Fibroblast of lung (primary cell): Measurements from ENCODE around the gene SIAH2. TPM values are rescaled to one million over a fixed set of nuclear protein-coding genes. Genes with fewer than 3 reads are reported as not detected.
A peak's percentile ranks its signal among the peaks of the same experiment; 100 is the strongest.

Experiments used
- DNase-seq, 2 donors: peaks; one replicate each; pipeline versions ENCODE4 v3.0.0 to v3.0.0-alpha.2; 2010; ENCODE audit warnings: low read depth in 2 of 2
- H2AFZ ChIP-seq: 2 replicates; pipeline ENCODE4 v1.5.1; 2012; ENCODE audit warnings: low read length, control low read depth, inconsistent platforms
- H3K27ac ChIP-seq: 2 replicates; pipeline ENCODE4 v1.5.1; 2011; ENCODE audit warnings: low read length, control low read depth; ENCODE audit not compliant: insufficient read depth
- H3K27me3 ChIP-seq: 2 replicates; pipeline ENCODE4 v1.5.1; 2011; ENCODE audit warnings: mild to moderate bottlenecking, low read length; ENCODE audit not compliant: control insufficient read depth, insufficient read depth
- H3K36me3 ChIP-seq: 2 replicates; pipeline ENCODE4 v1.5.1; 2011; ENCODE audit warnings: low read length; ENCODE audit not compliant: control insufficient read depth, insufficient read depth
- H3K4me1 ChIP-seq: 2 replicates; pipeline ENCODE4 v1.5.1; 2011; ENCODE audit warnings: low read length; ENCODE audit not compliant: control insufficient read depth, insufficient read depth; ENCODE audit errors: extremely low read depth
- H3K4me2 ChIP-seq: 2 replicates; pipeline ENCODE4 v1.5.1; 2011; ENCODE audit warnings: low read length, control low read depth; ENCODE audit not compliant: insufficient read depth; ENCODE audit errors: extremely low read depth
- H3K4me3 ChIP-seq, 4 experiments: fragments of 200-600 bp in 1 of 4; sonication (generic) in 1 of 4; replicated peaks in 1 of 4; 2 replicates each; pipeline ENCODE4 v1.5.1; 2011 to 2016; ENCODE audit warnings: low read length in 4 of 4, low read depth in 3 of 4, mild to moderate bottlenecking in 3 of 4, control low read depth in 2 of 4, inconsistent platforms in 1 of 4, mixed read lengths in 1 of 4; ENCODE audit not compliant: insufficient read depth in 1 of 4; ENCODE audit errors: control extremely low read depth in 1 of 4
- H3K79me2 ChIP-seq: 2 replicates; pipeline ENCODE4 v1.5.1; 2012; ENCODE audit warnings: mild to moderate bottlenecking, low read length, inconsistent platforms; ENCODE audit not compliant: control insufficient read depth, insufficient read depth
- H3K9ac ChIP-seq: 2 replicates; pipeline ENCODE4 v1.5.1; 2011; ENCODE audit warnings: mild to moderate bottlenecking, low read length, control low read depth; ENCODE audit not compliant: insufficient read depth
- H3K9me3 ChIP-seq: 2 replicates; pipeline ENCODE4 v1.5.1; 2012; ENCODE audit warnings: low read depth, low read length; ENCODE audit not compliant: control insufficient read depth, insufficient read depth
- H4K20me1 ChIP-seq: 2 replicates; pipeline ENCODE4 v1.5.1; 2011; ENCODE audit warnings: low read length; ENCODE audit not compliant: control insufficient read depth, insufficient read depth; ENCODE audit errors: extremely low read depth
- EZH2 ChIP-seq: IDR thresholded peaks from 2 replicates; pipeline ENCODE4 v1.5.1; 2012; ENCODE audit warnings: low read length, control low read depth, mild to moderate bottlenecking; ENCODE audit errors: missing control alignments
- polyA plus RNA-seq, 2 donors: library from polyadenylated mRNA; depleted of rRNA in 1 of 2; stranded (reverse) in 1 of 2; unstranded in 1 of 2; fragments of >200 nt; gene quantifications; 2 replicates each; pipeline ENCODE4 v1.2.1, GENCODE V29; 2011 to 2012; ENCODE audit warnings: missing spikeins in 1 of 2
- total RNA-seq: library from RNA; depleted of rRNA; stranded (reverse); fragments of >200 nt; gene quantifications from 2 replicates; pipeline ENCODE4 v1.2.1, GENCODE V29; 2014
- TF ChIP-seq, protein P1 (sequence below), 2 donors: IDR thresholded peaks in 1 of 2; conservative IDR thresholded peaks in 1 of 2; 1 replicate in 1 of 2; 2 replicates in 1 of 2; pipeline ENCODE4 v1.5.1; 2011 to 2012; ENCODE audit warnings: low read length in 2 of 2, control low read depth in 1 of 2, inconsistent platforms in 1 of 2, low read depth in 1 of 2, mild to moderate bottlenecking in 1 of 2

Gene SIAH2
- total and polyA plus RNA-seq, 2 donors (not counting 1 experiment from before 2014, with no cell fraction given) = 28.9 to 29.7 TPM

DNA sequence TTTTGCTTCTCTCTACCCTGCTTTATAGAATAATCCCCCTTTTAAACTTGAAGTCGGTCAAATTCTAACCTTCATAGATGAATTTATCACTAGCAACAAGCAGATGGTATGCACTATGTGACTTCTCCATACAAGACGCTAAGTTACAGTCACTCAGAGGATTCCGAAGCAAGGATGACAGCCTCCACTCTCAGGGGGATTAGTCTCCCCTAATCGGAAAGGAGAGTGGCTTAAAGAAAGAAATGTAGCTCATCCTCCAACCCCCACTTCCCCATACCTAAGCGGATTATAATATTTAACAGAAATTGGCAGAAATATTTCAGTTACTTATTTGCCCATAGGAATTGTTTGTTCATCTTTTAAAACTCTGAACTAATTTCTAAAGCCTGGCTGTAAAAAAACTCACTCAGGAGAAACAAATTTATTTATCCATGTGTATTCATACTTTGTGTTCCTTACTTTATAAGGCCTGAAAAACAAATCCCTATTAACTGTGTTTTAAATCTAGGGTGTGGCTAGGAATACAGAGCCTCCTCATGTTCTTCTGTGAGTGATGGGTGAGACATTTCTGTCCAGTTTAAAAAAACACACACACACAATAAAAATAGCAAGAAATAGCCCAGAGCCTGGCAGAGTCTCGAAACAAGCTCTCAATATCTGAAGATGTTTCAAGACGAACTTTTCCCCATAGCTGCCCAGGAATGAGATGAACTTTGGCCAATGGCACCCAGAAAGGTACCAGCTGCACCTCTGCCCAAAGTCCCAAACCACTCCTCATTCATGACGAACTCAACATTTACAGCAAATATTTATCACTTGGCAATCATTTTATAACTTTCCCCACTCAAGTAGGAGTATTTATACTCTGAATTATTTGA lies 18.7 kb downstream of the SIAH2 start:
- no peak for TF ChIP-seq EZH2
- TF ChIP-seq, protein P1, sequence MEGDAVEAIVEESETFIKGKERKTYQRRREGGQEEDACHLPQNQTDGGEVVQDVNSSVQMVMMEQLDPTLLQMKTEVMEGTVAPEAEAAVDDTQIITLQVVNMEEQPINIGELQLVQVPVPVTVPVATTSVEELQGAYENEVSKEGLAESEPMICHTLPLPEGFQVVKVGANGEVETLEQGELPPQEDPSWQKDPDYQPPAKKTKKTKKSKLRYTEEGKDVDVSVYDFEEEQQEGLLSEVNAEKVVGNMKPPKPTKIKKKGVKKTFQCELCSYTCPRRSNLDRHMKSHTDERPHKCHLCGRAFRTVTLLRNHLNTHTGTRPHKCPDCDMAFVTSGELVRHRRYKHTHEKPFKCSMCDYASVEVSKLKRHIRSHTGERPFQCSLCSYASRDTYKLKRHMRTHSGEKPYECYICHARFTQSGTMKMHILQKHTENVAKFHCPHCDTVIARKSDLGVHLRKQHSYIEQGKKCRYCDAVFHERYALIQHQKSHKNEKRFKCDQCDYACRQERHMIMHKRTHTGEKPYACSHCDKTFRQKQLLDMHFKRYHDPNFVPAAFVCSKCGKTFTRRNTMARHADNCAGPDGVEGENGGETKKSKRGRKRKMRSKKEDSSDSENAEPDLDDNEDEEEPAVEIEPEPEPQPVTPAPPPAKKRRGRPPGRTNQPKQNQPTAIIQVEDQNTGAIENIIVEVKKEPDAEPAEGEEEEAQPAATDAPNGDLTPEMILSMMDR (conservative IDR thresholded peaks at IDR 0.05 in 1 of 2, IDR thresholded peaks at IDR 0.05 in 1 of 2; ENCODE audit: low read depth in 1 of 2, low read length in 2 of 2) = no peak
- H3K36me3 ChIP-seq = peaks cover 2% of the 10 kb centered on the region
- H3K79me2 ChIP-seq = peaks cover 46% of the 10 kb centered on the region
- H2AFZ ChIP-seq = no peak overlapping the region
- H3K4me2 ChIP-seq = no peak overlapping the region
- DNase-seq = no peak
- H3K9ac ChIP-seq = no peak overlapping the region
- H3K4me3 ChIP-seq = no peak overlapping the region
- no peaks in the 10 kb centered on the region for H3K27me3 ChIP-seq
- peaks cover 4% of the 10 kb centered on the region for H3K4me1 ChIP-seq
- no peak overlapping the region for H3K27ac ChIP-seq
- H4K20me1 ChIP-seq = no peaks in the 10 kb centered on the region
- H3K9me3 ChIP-seq = no peaks in the 10 kb centered on the region

GRCh38 chr3:150743508-150743907 lies 19.5 kb downstream of the SIAH2 start:
- Histone ChIP-seq H3K4me1 (peaks cover 6% of the 10 kb centered on the region), H3K79me2 (peaks cover 42% of the 10 kb centered on the region), H3K4me3 (no peak overlapping the region), H3K9me3 (no peaks in the 10 kb centered on the region), H3K9ac (no peak overlapping the region), H3K27me3 (no peaks in the 10 kb centered on the region), H3K4me2 (no peak overlapping the region), H3K36me3 (peaks cover 2% of the 10 kb centered on the region), H4K20me1 (no peaks in the 10 kb centered on the region), H2AFZ (no peak overlapping the region), H3K27ac (no peak overlapping the region)
- DNase-seq = peak in 1 of 2 donors; percentile 76
- no peak for TF ChIP-seq EZH2
- TF ChIP-seq, protein P1 (conservative IDR thresholded peaks at IDR 0.05 in 1 of 2, IDR thresholded peaks at IDR 0.05 in 1 of 2; ENCODE audit: low read depth in 1 of 2, low read length in 2 of 2) = no peak

GRCh38 chr3:150742679-150743078 lies 20.3 kb downstream of the SIAH2 start:
- H3K4me2 ChIP-seq = no peak overlapping the region
- H4K20me1 ChIP-seq = no peaks in the 10 kb centered on the region
- no peak overlapping the region for H2AFZ ChIP-seq
- H3K9ac ChIP-seq = no peak overlapping the region
- H3K36me3 ChIP-seq = peaks cover 2% of the 10 kb centered on the region
- no peaks in the 10 kb centered on the region for H3K9me3 ChIP-seq
- peaks cover 6% of the 10 kb centered on the region for H3K4me1 ChIP-seq
- no peak for DNase-seq
- peaks cover 36% of the 10 kb centered on the region for H3K79me2 ChIP-seq
- no peaks in the 10 kb centered on the region for H3K27me3 ChIP-seq
- no peak overlapping the region for H3K4me3 ChIP-seq
- TF ChIP-seq, protein P1 (conservative IDR thresholded peaks at IDR 0.05 in 1 of 2, IDR thresholded peaks at IDR 0.05 in 1 of 2; ENCODE audit: low read depth in 1 of 2, low read length in 2 of 2) = no peak
- TF ChIP-seq EZH2 = no peak
- no peak overlapping the region for H3K27ac ChIP-seq
